NCI-H1092 treated with DMSO at 0.1 percent for 48 hours (cell line): Measurements from ENCODE around the gene HAAO.
"Not testable (repeated sequence)": the region's sequence is repeated elsewhere in the genome, so short reads cannot be mapped to it uniquely, and the experiment has no call there.

Source experiments
- DNase-seq: peaks from one replicate; lab custom pipeline; 2025; lab: John Stamatoyannopoulos, UW

HAAO gene

GRCh38 chr2:42747422-42747821 is 45.0 kb downstream of the HAAO start:
- DNase-seq, result no peak

GRCh38 chr2:42744545-42745082 is 47.8 kb downstream of the HAAO start:
- no peak for DNase-seq

- no peak for DNase-seq
Observed at GRCh38 chr2:42743659-42743990, 48.8 kb downstream of the HAAO start.

DNA sequence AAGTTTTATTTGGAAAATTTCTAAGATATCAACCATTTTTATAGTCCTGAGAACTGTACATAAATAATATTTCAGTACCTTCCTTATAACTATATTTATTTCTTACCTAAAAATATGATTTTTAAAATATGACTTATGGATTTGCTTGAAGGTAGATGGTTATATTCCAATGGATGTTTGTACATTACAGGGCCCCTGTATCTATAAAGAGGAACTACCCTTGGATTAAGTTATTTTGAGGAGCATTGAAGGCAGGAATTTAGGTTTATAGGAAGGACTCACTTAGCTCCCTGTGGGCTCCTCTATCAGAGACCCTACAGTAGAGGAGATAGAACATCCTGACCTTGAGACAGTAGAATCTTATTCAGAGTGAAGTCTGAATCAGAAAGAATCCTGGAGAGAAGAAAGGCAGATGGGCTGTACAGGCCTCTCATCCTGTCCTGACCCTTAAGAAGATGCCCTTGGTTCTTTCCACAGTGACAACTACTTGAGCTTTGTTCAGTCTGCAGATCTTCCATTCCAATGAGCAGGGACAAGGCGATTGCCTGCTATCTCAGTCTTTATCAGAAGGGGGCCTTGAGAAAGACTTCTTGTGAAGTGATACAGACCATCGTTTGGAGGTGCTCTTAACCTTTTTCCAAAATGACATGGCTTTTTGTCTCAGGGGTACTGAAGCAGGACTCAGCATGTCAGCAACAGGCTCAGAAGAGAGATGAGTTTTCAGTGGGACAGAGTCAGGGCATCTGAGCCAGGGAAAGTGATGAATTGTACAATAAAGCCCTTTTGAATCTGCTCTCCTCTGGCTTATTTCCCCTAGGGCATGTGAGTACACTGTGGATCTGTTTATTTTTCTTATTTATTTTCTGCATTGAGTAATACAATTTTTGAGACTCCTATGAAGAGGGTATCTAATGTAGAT is 49.4 kb downstream of the HAAO start:
- no peak for DNase-seq

DNA sequence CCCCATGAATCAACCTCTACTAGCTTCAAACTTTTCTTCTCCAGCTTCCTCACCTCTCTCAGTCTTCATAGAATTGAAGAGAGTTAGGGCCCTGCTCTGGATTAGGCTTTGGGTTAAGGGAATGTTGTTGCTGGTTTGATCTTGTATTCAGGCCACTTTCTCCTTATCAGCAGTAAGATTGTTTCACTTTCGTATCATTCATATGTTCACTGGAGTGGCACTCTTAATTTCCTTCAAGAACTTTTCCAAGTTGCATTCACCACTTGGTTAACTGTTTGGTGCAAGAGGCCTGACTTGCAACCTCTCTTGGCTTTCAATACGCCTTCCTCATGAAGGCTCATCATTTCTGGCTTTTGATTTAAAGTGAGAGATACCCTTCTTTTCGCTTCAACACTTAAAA is 51.2 kb downstream of the HAAO start:
- DNase-seq, result no peak

DNA sequence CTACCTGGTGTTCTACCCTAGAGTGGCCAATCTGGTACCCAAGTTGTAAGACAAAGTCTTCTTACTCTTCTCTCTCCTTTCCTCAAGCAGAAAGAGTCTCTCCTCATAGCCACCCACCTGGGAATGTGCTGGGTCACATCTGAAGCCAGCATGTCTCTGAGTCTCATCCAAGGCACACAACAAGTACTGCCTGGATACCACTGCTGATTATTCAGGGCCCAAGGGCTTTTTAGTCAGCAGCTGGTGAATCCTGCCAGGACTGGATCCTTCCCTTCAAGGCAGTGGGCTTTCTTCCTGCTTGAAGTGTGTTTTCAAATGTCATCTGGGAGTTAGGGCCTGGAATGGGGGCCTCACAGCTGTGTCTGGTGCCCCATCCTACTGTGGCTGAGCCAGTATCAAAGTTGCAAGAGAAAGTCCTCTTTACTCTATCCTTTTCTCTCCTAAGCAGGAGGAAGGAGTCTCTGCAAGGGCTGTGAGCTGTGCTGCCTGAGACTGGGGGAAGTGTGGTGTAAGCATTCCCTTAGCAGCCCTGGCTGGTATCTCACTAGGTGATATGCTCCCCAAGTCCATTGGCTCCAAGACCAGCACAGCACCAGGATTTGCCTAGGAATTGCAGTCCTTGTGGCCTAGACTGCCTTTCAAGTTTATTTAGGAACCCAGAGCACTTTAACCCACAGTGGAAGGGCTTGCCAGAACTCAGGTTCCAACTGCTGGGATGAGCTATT is 55.6 kb downstream of the HAAO start:
- no peak for DNase-seq

DNA sequence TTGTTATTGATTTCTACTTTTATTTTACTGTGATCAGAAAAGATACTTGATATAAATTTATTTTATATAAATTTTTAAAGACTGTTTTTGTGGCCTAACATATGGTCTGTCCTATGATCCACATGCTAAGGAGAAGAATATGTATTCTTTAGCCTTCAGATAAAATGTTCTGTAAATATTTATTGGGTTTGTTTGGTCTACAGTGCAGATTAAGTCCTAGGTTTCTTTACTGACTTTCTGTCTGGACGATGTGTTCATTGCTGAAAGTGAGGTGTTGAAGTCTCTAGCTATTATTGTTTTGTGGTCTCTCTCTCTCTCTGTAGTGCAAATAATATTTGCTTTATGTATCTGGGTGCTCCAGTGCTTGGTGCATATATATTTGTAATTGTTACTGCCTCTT is 58.5 kb downstream of the HAAO start:
- no peak for DNase-seq

DNA sequence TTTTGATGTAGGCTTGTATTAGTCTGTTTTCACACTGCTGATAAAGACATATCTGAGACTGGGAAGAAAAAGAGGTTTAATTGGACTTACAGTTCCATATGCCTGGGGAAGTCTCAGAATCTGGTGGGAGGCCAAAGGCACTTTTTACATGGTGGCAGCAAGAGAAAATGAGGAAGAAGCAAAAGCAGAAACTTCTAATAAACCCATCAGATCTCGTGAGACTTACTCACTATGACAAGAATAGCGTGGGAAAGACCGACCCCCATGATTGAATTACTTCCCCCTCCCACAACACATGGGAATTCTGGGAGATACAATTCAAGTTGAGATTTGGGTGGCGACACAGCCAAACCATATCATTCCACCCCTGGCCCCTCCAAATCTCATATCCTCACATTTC is 61.1 kb downstream of the HAAO start:
- DNase-seq, result not testable (repeated sequence)

DNA sequence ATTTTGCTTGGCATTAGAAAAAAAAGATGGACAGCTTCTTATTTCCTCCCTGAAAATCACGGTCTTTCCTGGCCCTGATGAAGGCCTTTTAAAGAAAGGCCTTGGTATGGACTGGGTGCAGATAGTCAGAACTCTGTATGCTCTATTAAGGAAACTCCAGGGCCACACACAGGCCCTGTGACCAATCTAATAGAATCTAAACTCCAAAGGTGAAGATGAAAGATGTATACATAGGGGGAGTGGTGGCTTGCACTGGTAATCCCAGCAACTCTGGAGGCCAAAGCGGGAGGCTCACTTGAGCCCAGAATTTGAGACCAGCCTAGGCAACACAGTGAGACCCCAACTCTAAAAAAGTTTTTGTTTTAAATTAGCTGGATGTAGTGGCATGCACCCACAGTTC is 65.7 kb downstream of the HAAO start:
- DNase-seq, result no peak

DNA sequence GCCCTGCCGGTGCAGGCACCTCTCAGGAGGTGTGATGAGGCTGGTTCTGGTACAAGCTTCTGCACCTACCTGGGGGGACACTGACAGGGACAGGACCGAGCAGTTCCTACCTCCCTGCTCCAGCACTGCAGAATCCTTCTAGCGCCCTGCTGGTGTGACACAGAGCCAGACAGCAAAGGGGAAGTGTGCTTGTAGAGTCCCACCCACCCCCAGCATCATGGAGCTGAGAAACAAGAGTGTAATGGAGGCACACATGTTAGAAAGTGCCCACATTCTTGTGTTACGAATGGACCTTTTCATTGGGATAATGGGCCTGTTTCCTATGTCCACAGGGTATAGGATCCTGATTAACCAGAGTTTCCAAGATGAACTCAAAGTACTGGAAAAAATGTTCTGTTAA is 66.7 kb downstream of the HAAO start:
- no peak for DNase-seq

GRCh38 chr2:42724886-42725285 is 67.5 kb downstream of the HAAO start:
- no peak for DNase-seq

- no peak for DNase-seq
Observed at GRCh38 chr2:42723465-42723864, 68.9 kb downstream of the HAAO start.

GRCh38 chr2:42722320-42723190 is 69.8 kb downstream of the HAAO start:
- DNase-seq, result no peak

- DNase-seq, result no peak
Observed at GRCh38 chr2:42721898-42722297, 70.5 kb downstream of the HAAO start.
